H1 (cell line): ENCODE measurements around the gene STEAP1B. TPM values are rescaled to one million over a fixed set of nuclear protein-coding genes. Genes with fewer than 3 reads are reported as not detected.

Source experiments
- CTCF ChIA-PET: fragments of 300-600 bp; sonication (Branson Sonifier 250); formaldehyde crosslinking; loops from one replicate; lab custom pipeline; 2021; ENCODE audit not compliant: partially characterized antibody; lab: Charles Lee
- POLR2A ChIA-PET: fragments of 300-600 bp; sonication (Branson Sonifier 250); formaldehyde crosslinking; loops from one replicate; lab custom pipeline; 2021; ENCODE audit warnings: inconsistent platforms; ENCODE audit not compliant: partially characterized antibody; lab: Charles Lee
- DNase-seq, 2 experiments: peaks; one replicate each; pipeline versions ENCODE4 v3.0.0 to v3.0.0-alpha.2; 2010 to 2022; ENCODE audit warnings: low spot score in 2 of 2, low read depth in 1 of 2, mixed read lengths in 1 of 2
- FAIRE-seq: peaks from 2 replicates; lab custom pipeline; 2011; peaks lifted over from hg19 to GRCh38; lab: Jason Lieb, UNC
- H2AFZ ChIP-seq: 2 replicates; pipeline ENCODE4 v1.8.1; 2012; ENCODE audit warnings: low read length, inconsistent platforms
- H2AK5ac ChIP-seq: 2 replicates; pipeline ENCODE4 v1.6.1; 2013; ENCODE audit warnings: low read depth, low read length
- H2BK120ac ChIP-seq: replicated peaks from 2 replicates; pipeline ENCODE3; 2013; ENCODE audit warnings: low read depth, low read length, inconsistent platforms
- H2BK12ac ChIP-seq: 2 replicates; pipeline ENCODE4 v1.6.1; 2013; ENCODE audit warnings: low read depth, low read length
- H2BK15ac ChIP-seq: 2 replicates; pipeline ENCODE4 v1.6.1; 2013; ENCODE audit warnings: low read length
- H2BK20ac ChIP-seq: 2 replicates; pipeline ENCODE4 v1.6.1; 2013; ENCODE audit warnings: low read length
- H2BK5ac ChIP-seq: 2 replicates; pipeline ENCODE4 v1.6.1; 2013; ENCODE audit warnings: low read depth, low read length
- H3K14ac ChIP-seq: 2 replicates; pipeline ENCODE4 v1.6.1; 2013; ENCODE audit warnings: inconsistent platforms; ENCODE audit not compliant: insufficient read length
- H3K18ac ChIP-seq: 2 replicates; pipeline ENCODE4 v1.6.1; 2013; ENCODE audit warnings: low read length; ENCODE audit errors: extremely low read depth
- H3K23ac ChIP-seq: 2 replicates; pipeline ENCODE4 v1.6.1; 2013; ENCODE audit warnings: inconsistent platforms; ENCODE audit not compliant: insufficient read length
- H3K23me2 ChIP-seq: 2 replicates; pipeline ENCODE4 v1.6.1; 2013; ENCODE audit warnings: low read depth, low read length
- H3K27ac ChIP-seq: 2 replicates; pipeline ENCODE4 v1.6.1; 2011; ENCODE audit warnings: low read depth, low read length, inconsistent platforms
- H3K27me3 ChIP-seq, 4 experiments: replicated peaks in 1 of 4; 1 replicate in 1 of 4; 2 replicates in 3 of 4; pipeline versions ENCODE4 v1.6.1 to v1.8.1; 2011 to 2013; ENCODE audit warnings: low read length in 3 of 4, mild to moderate bottlenecking in 3 of 4, inconsistent platforms in 2 of 4, mixed read lengths in 2 of 4, moderate library complexity in 1 of 4; ENCODE audit not compliant: control insufficient read depth in 3 of 4, insufficient read depth in 3 of 4; ENCODE audit errors: extremely low read depth in 1 of 4
- H3K36me3 ChIP-seq, 4 experiments: 2 replicates each; pipeline versions ENCODE4 v1.6.1 to v1.8.1; 2011 to 2013; ENCODE audit warnings: mild to moderate bottlenecking in 4 of 4, low read length in 3 of 4, moderate library complexity in 2 of 4, control low read depth in 1 of 4, inconsistent platforms in 1 of 4; ENCODE audit not compliant: insufficient read depth in 4 of 4, control insufficient read depth in 2 of 4
- H3K4ac ChIP-seq: replicated peaks from 2 replicates; pipeline ENCODE3; 2013; ENCODE audit warnings: low read length, low read depth, mixed read lengths, inconsistent platforms; ENCODE audit not compliant: insufficient read length
- H3K4me1 ChIP-seq, 4 experiments: replicated peaks in 1 of 4; 1 replicate in 1 of 4; 2 replicates in 3 of 4; pipeline versions ENCODE4 v1.6.1 to v1.8.1; 2011 to 2013; ENCODE audit warnings: low read length in 3 of 4, inconsistent platforms in 2 of 4, mixed read lengths in 1 of 4; ENCODE audit not compliant: insufficient read depth in 4 of 4, control insufficient read depth in 3 of 4
- H3K4me2 ChIP-seq, 2 experiments: 2 replicates each; pipeline versions ENCODE4 v1.6.1 to v1.8.1; 2011 to 2013; ENCODE audit warnings: low read depth in 2 of 2, low read length in 2 of 2, control low read depth in 1 of 2, inconsistent platforms in 1 of 2, mild to moderate bottlenecking in 1 of 2; ENCODE audit not compliant: insufficient read depth in 1 of 2
- H3K4me3 ChIP-seq, 4 experiments: fragments of 200-600, 300-600 bp in 1 of 4; sonication (generic), shearing (Covaris generic), sonication (Bioruptor Twin) in 1 of 4; 2 replicates each; pipeline versions ENCODE4 v1.5.1 to v1.8.1; 2011 to 2016; ENCODE audit warnings: low read length in 4 of 4, low read depth in 3 of 4, control low read depth in 2 of 4, inconsistent platforms in 2 of 4, mild to moderate bottlenecking in 2 of 4, mixed read lengths in 1 of 4, moderate library complexity in 1 of 4; ENCODE audit not compliant: insufficient read depth in 2 of 4; ENCODE audit errors: extremely low read depth in 1 of 4
- H3K56ac ChIP-seq: replicated peaks from 2 replicates; pipeline ENCODE3; 2013; ENCODE audit warnings: low read depth, mild to moderate bottlenecking, mixed read lengths, low read length, inconsistent platforms; ENCODE audit not compliant: insufficient read length
- H3K79me1 ChIP-seq: 2 replicates; pipeline ENCODE4 v1.6.1; 2013; ENCODE audit warnings: low read depth, low read length, control low read depth
- H3K79me2 ChIP-seq, 2 experiments: 2 replicates each; pipeline versions ENCODE4 v1.6.1 to v1.8.1; 2012 to 2013; ENCODE audit warnings: low read length in 2 of 2, mild to moderate bottlenecking in 2 of 2, inconsistent platforms in 1 of 2; ENCODE audit not compliant: insufficient read depth in 2 of 2, control insufficient read depth in 1 of 2
- H3K9ac ChIP-seq, 4 experiments: replicated peaks in 1 of 4; 1 replicate in 1 of 4; 2 replicates in 3 of 4; pipeline versions ENCODE4 v1.6.1 to v1.8.1; 2011 to 2013; ENCODE audit warnings: low read depth in 3 of 4, low read length in 3 of 4, control low read depth in 2 of 4, mild to moderate bottlenecking in 2 of 4, moderate library complexity in 2 of 4, inconsistent platforms in 1 of 4; ENCODE audit errors: extremely low read depth in 1 of 4
- H3K9me3 ChIP-seq, 2 experiments: 2 replicates each; pipeline versions ENCODE4 v1.6.1 to v1.8.1; 2012 to 2013; ENCODE audit warnings: mild to moderate bottlenecking in 2 of 2, moderate library complexity in 2 of 2, control low read depth in 1 of 2, inconsistent platforms in 1 of 2, low read depth in 1 of 2, low read length in 1 of 2, mixed read lengths in 1 of 2; ENCODE audit not compliant: insufficient read depth in 2 of 2
- H4K20me1 ChIP-seq, 2 experiments: replicated peaks in 1 of 2; 2 replicates each; pipeline versions ENCODE3 to v1.8.1; 2011 to 2013; ENCODE audit warnings: inconsistent platforms in 2 of 2, low read length in 2 of 2, mild to moderate bottlenecking in 1 of 2; ENCODE audit not compliant: insufficient read depth in 2 of 2, control insufficient read depth in 1 of 2
- H4K5ac ChIP-seq: 2 replicates; pipeline ENCODE4 v1.6.1; 2013; ENCODE audit warnings: low read length, low read depth, mixed read lengths, inconsistent platforms; ENCODE audit not compliant: insufficient read length
- H4K8ac ChIP-seq: 2 replicates; pipeline ENCODE4 v1.8.0; 2013; ENCODE audit warnings: mild to moderate bottlenecking, moderate library complexity, low read length, inconsistent platforms; ENCODE audit not compliant: insufficient read depth; ENCODE audit errors: extremely low read depth
- H4K91ac ChIP-seq: replicated peaks from 2 replicates; pipeline ENCODE3; 2013; ENCODE audit warnings: low read length, mixed read lengths, inconsistent platforms; ENCODE audit not compliant: insufficient read length
- BRCA1 ChIP-seq: IDR thresholded peaks from 2 replicates; pipeline ENCODE4 v1.6.1; 2012; ENCODE audit warnings: low read depth, low read length, improper control_type of control experiment
- CHD1 ChIP-seq: IDR thresholded peaks from 2 replicates; pipeline ENCODE4 v1.6.1; 2012; ENCODE audit warnings: low read depth, low read length, improper control_type of control experiment
- CHD2 ChIP-seq: IDR thresholded peaks from 2 replicates; pipeline ENCODE4 v1.6.1; 2012; ENCODE audit warnings: low read length, improper control_type of control experiment
- CTBP2 ChIP-seq: IDR thresholded peaks from 2 replicates; pipeline ENCODE4 v1.7.0; 2011; ENCODE audit warnings: borderline replicate concordance, mild to moderate bottlenecking, moderate library complexity, mixed read lengths, low read length; ENCODE audit not compliant: insufficient read depth, insufficient read length
- GABPA ChIP-seq: IDR thresholded peaks from 2 replicates; pipeline ENCODE4 v1.6.1; 2011; ENCODE audit warnings: mild to moderate bottlenecking, low read length, moderate library complexity, borderline replicate concordance; ENCODE audit not compliant: insufficient read depth
- NANOG ChIP-seq: IDR thresholded peaks from 2 replicates; pipeline ENCODE4 v1.6.1; 2011; ENCODE audit warnings: low read length, low read depth, mild to moderate bottlenecking, inconsistent platforms; ENCODE audit not compliant: insufficient read depth, poor library complexity, severe bottlenecking
- PHF8 ChIP-seq: fragments of 200-600 bp; sonication (generic); conservative IDR thresholded peaks from 2 replicates; pipeline ENCODE4 v1.7.1; 2012; ENCODE audit warnings: low read depth, mild to moderate bottlenecking, inconsistent platforms, low read length, moderate library complexity
- RAD21 ChIP-seq, 2 experiments: IDR thresholded peaks in 1 of 2; conservative IDR thresholded peaks in 1 of 2; 2 replicates each; pipeline ENCODE4 v1.6.1; 2011; ENCODE audit warnings: low read depth in 2 of 2, low read length in 2 of 2, improper control_type of control experiment in 1 of 2, inconsistent platforms in 1 of 2, mild to moderate bottlenecking in 1 of 2, moderate library complexity in 1 of 2
- RFX5 ChIP-seq: IDR thresholded peaks from 2 replicates; pipeline ENCODE4 v1.6.1; 2011; ENCODE audit warnings: low read depth, low read length, improper control_type of control experiment, borderline replicate concordance
- SIRT6 ChIP-seq: IDR thresholded peaks from one replicate; pipeline ENCODE4 v1.7.1; 2012; ENCODE audit warnings: low read length, inconsistent platforms
- TAF7 ChIP-seq: optimal IDR thresholded peaks from 2 replicates; pipeline ENCODE3; 2011; ENCODE audit warnings: low read depth, mild to moderate bottlenecking, inconsistent platforms, low read length, moderate library complexity, borderline replicate concordance
- WGBS, 2 experiments: shearing (Covaris generic) in 1 of 2; methylation state at CpG; one replicate each; pipeline versions ENCODE4 v1.1.6 to v1.1.7; 2013 to 2015; ENCODE audit warnings: low lambda C conversion rate in 2 of 2, mixed read lengths in 2 of 2, inconsistent platforms in 1 of 2, low coverage in 1 of 2, missing lambda C conversion rate in 1 of 2; ENCODE audit not compliant: insufficient replicate concordance in 2 of 2, insufficient coverage in 1 of 2, insufficient read length in 1 of 2; ENCODE audit errors: extremely low coverage in 1 of 2, missing lambda C conversion rate in 1 of 2; 5-methylcytosine and 5-hydroxymethylcytosine counted together
- polyA plus RNA-seq, 7 experiments: library from polyadenylated mRNA; depleted of rRNA in 3 of 7; stranded (reverse) in 5 of 7; unstranded in 2 of 7; fragments of >200 nt in 5 of 7; fragments of 200-250 nt in 2 of 7; gene quantifications; 1 replicate in 5 of 7; 2 replicates in 1 of 7; 4 replicates in 1 of 7; pipeline versions ENCODE4 v1.2.1 to v1.2.3, GENCODE V29; 2011 to 2013; ENCODE audit warnings: missing spikeins in 2 of 7, mixed read lengths in 2 of 7
- total RNA-seq: library from RNA; stranded (reverse); fragmentation: NEBNext Ultra II Directional; extraction: Animal tissue kit (Norgen Biotek cat#: 25700); gene quantifications from 2 replicates; pipeline ENCODE4 v1.2.1, GENCODE V29; 2021

The STEAP1B gene
- total and polyA plus RNA-seq, 2 of the 8 experiments (the other 6 are each of a cell fraction or from before 2014, with no cell fraction given): 5.4 to 8.7 TPM

- ChIA-PET POLR2A (no interaction called here), CTCF (interaction anchor here (0.7 to 1.5 kb wide), 4 partner anchors 35 to 533 kb away, joined by 3 to 8 read pairs (median 4); no protein-coding TSS in a partner anchor)
- DNase-seq (no peak), FAIRE-seq (no peak)
- H2BK15ac ChIP-seq: no peak overlapping the region
- no peak overlapping the region for H3K27ac ChIP-seq
- H4K20me1 ChIP-seq: no peaks in the 10 kb centered on the region
- H3K4me3 ChIP-seq: no peak overlapping the region
- no peak overlapping the region for H3K56ac ChIP-seq
- no peak overlapping the region for H4K8ac ChIP-seq
- no peaks in the 10 kb centered on the region for H3K79me2 ChIP-seq
- H2BK120ac ChIP-seq: no peak overlapping the region
- no peaks in the 10 kb centered on the region for H3K36me3 ChIP-seq
- H3K23me2 ChIP-seq: no peaks in the 10 kb centered on the region
- H3K4me2 ChIP-seq: no peak overlapping the region
- H3K14ac ChIP-seq: no peak overlapping the region
- no peak overlapping the region for H2AK5ac ChIP-seq
- no peak overlapping the region for H3K9ac ChIP-seq
- H2BK5ac ChIP-seq: no peak overlapping the region
- TF ChIP-seq NANOG (no peak), CHD2 (no peak), RFX5 (no peak), CHD1 (no peak), TAF7 (no peak), SIRT6 (no peak), CTBP2 (no peak), RAD21 (IDR thresholded peaks at IDR 0.05 in 1 of 2, conservative IDR thresholded peaks at IDR 0.05 in 1 of 2; ENCODE audit: low read depth in 2 of 2, low read length in 2 of 2) (no peak), BRCA1 (no peak), GABPA (no peak), PHF8 (no peak)
- 90% methylated on average over 4 of the region's 4 CpGs; no CpG with 5 or more reads in 1 of the 2 experiments for WGBS, 2 experiments
- no peaks in the 10 kb centered on the region for H3K9me3 ChIP-seq
- no peaks in the 10 kb centered on the region for H3K4me1 ChIP-seq
- H3K27me3 ChIP-seq: no peaks in the 10 kb centered on the region
- no peaks in the 10 kb centered on the region for H3K79me1 ChIP-seq
- no peak overlapping the region for H3K18ac ChIP-seq
- no peak overlapping the region for H3K23ac ChIP-seq
- H2BK12ac ChIP-seq: no peak overlapping the region
- H2BK20ac ChIP-seq: no peak overlapping the region
- H2AFZ ChIP-seq: no peak overlapping the region
- H4K91ac ChIP-seq: no peak overlapping the region
- H3K4ac ChIP-seq: no peak overlapping the region
- no peak overlapping the region for H4K5ac ChIP-seq
These were observed 22.7 kb downstream of the STEAP1B start for GRCh38 chr7:22477262-22477661.
